Epidermal melanocyte (primary cell): ENCODE measurements around the gene BMP8B.

Experiments
- DNase-seq: peaks from one replicate; pipeline ENCODE4 v3.0.0; 2011; ENCODE audit warnings: low spot score; ENCODE audit not compliant: insufficient read length

The BMP8B gene

DNA sequence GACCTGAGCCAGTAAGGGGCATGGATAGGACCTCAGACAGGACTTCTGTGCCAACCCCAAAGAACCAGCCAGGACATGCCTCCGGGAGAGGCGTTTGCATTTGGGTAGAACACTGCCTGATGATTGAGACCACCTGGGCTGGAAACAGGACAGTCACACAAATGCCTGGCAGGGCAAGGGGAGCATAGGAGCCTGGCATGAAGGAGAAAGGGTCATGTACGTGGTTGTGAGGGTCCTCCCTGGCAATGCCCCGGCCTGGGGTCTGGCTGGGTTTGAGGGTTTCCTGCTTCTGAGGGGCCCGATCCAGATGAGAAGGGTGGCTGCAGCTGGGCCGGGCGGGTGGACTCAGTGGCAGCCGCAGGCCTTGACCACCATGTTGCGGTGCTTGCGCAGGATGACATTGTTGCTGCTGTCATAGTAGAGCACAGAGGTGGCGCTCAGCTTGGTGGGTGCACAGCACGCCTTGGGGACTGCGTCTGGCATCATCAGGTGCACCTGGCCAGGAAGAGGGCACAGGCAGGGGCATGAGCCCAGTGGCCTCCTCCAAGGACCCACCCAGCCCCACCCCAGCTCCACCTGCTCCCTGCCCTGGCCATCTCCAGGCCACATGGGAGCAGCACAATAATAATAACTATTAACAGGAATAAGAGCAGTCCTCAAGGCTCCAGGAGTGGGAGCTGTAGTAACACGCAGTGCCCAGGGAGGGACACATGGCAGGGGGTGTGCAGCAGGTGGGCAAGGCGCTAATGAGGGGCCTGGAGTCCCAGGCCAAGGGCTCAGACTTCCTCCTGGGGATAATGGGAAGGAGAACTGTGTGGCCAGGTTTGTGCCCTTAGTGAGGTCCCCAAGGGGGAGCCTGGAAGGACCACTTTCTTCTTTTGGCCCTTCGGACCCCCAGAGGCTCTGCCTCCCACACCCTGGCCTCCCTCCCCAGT lies 28.3 kb downstream of the BMP8B start:
- DNase-seq: no peak

- no peak for DNase-seq
These were observed 29.3 kb downstream of the BMP8B start for GRCh38 chr1:39759436-39759726.

DNA sequence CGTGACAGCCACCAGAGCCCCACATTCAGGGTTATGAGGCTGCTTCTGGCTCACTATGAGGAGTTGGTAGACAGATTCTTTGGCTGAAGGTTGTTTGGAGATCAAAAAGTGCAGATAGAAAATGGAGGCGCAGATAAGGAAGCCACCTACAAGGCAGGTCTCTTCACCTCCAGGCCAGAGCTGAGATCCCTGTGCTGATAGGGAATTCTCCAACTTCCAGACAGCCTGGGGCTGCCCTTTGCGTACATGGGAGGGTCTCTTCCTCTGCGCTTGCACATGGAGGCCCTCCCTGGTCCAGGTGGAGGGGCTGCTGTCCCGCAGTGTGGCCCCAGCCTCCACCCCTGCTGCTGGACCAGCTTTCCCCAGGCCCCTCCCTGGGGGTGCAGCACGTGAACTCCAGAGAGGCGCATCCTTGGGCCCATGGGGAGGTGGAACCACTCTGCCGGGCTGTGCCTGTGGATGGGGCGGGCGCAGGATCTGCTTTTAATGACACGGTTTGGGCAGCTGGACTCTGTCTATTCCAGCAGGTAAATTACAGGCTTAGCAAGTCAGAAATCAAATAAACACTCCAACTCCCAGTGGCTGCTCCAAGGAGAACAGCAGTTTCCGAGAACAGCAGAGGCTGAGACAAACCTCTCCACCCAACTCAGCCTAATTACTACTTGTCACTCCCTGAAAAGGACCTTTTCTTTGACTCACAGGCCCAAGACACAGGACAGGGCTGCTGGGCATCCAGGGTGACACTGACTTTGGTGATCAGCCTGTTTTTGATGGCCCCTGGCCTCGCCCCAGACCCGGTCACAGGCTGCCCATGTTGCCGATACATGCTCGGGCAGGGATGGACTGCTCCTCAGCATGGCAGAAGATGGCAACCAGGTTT lies 29.9 kb downstream of the BMP8B start:
- DNase-seq: no peak

DNA sequence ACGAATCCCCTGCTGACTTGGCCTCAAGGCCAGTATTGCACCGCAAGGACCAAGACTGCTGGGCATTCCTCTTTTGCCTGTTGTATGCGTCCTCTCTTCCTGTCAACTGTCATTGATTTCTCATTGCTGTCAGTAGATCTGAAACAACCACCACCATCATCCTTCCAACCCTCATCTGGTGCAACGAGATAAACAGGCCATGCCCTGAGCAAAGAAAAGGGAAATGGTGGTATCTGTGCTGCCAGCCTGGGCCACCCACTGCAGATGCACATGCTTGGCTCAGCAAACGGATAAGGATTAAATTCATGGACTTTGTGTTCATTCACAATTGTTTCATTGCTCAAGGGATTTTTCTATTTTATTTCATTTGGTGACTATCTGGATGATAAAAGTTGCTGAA lies 31.2 kb downstream of the BMP8B start:
- DNase-seq: no peak

DNA sequence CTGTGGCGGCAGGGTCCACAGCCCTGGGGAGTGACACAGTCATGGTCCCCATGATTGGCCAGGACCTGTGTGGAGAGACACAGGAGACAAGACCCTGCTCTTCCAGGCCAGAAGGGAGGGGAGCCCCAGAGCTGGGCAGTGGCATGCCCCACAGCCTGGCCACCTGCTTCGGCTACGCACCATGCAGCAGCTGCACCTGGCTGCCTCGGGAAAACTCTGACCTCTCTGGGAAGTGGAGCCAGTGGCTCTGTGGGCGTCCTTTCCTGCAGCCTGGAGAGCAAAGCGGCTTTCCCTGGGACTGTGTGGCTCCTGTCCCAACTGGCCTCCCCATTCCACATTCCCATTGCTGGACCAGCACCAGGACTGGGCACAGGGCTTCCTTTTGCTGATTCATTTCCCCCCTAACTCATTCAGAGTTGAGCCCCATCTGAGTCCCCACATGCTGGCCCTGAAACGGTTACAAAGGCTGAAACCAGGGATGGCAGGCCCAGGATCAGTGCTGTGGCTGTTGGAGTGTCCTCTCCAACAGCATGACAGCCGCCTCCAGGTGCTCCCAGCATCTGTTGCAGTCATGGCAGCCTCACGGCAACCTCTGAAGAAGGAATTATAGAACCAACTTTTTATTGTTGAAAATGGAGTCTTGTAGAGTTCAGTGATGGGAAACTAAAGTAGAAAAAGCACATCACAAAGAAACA lies 32.6 kb downstream of the BMP8B start:
- no peak for DNase-seq

DNA sequence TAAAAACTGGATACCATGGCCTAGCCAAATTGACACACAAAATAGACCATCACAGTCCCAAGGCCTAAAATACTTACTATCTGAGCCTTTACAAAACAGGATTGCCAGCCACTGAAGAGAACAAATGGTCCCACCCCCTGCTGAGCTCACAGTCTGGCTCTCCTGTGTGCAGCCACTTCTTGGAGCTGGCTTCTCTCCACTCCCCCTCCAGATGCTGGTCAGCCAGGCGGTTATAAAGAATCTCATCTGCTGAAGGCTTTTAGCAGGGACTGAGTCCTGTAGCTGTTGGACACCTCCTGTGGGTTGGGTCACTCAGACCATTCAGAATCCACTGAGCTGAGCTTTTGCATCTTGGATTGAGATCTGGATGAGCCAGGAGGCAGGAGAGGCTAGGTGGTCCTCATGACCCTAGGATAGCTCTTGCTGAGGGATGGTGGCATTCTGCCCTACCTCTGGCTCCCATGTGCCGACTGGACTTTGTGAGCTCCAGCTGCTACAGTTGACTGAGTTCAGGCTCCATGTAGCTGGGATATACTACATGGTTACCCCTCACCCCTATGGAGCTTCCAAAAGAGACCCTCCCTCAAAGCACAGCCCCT lies 33.7 kb downstream of the BMP8B start:
- DNase-seq: no peak

DNA sequence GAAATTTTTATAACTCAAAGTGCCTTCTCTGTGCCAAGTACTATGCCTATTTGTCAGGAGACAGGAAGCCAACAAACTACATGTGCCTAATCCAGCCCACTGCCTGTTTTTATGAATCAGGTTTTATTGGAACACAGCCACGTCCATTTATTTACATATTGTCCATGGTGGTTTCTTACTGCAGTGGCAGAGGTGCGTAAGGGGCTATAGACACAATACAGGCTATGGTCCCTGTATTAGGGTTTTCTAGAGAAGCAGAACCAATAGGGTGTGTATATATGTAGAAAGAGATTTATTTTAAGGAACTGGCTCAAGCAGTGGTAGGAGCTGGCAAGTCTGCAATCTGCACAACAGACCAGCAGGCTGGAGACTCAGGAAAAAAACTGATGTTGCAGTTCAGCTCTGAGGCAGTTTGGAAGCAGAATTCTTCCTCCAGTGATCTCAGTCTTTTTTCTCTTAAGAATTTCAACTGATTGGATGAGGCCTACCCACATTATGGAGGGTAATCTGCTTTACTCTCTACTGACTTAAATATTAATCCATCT lies 34.6 kb downstream of the BMP8B start:
- DNase-seq: no peak

DNA sequence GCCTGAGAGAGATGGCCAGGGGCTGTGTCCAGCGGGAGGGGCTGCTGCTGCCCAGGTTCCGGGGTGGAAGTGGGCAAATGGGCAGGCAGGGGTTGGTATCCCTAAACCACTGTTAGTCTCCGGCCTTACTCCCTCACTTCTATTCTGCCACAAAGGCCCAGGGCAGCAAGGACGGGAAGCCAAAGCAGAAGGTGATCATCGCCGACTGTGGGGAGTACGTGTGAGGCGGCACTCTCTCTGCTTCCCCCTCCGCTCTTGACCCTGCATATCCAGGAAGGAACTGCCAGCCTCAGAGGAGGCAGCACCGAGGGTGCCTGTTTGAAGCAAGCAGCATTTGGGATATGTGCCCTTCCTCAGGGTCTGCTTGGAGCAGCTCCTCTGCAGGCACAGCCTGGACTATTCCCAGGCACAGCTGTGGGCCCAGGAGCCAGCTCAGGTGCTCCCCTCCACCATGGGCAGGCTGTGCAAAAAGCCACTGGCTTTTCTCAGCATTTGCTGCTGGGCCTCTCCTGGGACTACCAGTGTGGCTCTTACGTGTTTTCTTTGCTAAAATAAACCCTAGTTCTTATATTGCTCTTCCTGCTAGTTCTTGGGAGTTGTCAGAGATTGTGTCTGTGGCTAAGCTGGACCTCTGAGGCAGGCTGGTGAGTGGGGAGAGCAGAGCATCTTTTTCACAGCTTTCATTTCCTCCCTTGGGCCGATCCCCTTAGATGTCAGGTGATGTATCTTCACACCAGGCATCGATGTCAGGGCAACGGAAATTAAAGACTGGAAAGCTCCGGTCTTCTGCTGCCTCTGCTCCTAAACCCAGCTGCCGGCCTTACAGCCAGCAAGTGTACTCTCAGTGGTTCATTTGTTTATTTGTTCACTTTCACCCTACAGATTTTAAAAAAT lies 35.3 kb downstream of the BMP8B start:
- DNase-seq: no peak

DNA sequence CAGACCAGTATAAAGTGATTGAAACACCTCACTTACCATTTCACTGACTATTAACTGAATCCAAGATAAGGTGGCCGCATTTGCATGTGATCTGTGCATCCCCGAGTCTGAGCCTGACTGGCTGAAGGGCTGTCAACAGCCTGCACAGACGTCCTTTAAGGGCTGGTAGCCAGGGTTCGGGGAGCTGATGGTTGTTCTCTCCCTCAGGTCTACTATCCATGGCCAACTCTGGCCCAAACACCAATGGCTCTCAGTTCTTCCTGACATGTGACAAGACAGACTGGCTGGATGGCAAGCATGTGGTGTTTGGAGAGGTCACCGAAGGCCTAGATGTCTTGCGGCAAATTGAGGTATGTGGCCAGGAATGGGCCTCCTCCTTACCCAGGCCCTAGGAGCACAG lies 36.0 kb downstream of the BMP8B start:
- no peak for DNase-seq

GRCh38 chr1:39751595-39751994 lies 37.1 kb downstream of the BMP8B start:
- DNase-seq: no peak

DNA sequence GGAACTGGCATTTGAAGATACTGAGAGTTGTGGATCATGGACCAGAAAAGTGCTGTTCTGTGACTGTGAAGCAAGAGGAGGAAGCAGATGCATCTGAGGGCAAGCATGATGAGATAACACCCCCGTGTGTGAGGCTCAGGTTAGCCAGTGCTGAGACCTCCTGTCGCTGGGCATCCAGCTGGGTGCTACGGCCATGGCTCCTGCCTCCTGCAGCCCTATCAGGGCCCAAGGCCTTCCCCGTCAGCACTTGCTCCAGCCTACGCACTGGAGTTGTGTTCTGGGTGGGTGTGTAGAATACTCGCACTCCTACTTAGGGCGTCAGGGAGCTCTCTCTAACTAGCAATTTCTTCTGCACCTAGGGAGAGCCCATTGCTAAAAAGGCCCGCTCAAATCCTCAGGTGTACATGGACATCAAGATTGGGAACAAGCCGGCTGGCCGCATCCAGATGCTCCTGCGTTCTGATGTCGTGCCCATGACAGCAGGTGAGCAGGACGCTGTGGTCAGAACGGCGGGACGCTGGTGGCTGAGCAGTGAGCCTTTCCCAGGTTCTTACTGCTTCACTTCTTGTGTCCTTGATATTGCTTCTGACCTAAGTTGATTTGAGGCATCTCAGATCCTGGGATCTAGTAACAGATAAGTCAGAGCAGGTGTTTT lies 43.5 kb downstream of the BMP8B start:
- no peak for DNase-seq

DNA sequence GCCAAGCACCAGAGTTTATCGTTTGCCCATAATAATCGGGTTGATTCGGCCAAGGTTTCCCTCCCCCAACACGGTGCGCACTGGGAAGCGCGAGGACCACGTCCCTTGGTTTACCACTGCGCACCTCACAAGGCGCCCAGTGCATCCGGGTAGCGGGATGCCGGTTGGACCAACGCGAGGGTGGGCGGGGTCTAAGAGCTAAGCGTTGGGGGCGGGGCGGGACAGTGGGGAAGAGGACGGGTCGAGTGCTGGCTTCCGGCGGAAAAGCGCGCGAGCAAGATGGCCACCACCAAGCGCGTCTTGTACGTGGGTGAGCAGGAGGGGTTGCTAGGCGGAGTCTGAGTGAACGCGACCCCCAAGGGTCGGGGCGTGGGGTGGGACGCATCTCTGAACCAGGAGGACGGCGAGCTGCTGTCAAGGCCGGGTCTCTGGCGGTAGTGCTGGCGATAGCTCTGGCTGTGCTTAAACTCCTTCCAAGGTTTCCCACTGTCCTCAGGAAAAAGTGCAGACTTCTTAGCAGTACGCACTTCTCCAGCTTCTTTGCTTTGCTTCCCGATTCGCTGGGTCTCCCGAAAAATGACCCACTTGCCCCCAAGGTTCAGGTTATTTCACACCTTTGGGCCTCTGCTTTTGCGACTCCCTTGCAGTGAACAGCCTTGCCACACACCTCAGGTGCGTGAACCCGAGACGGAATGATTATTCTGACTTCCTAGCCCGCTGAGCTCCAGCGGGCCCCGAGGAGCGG lies 49.9 kb downstream of the BMP8B start, which contains the start of gene PPIE:
TSS of gene PPIE (plus strand) at position 261 of the 745 bp plus-strand sequence. CDS start at position 280, 19 bp downstream.
- peak; percentile 85 for DNase-seq

DNA sequence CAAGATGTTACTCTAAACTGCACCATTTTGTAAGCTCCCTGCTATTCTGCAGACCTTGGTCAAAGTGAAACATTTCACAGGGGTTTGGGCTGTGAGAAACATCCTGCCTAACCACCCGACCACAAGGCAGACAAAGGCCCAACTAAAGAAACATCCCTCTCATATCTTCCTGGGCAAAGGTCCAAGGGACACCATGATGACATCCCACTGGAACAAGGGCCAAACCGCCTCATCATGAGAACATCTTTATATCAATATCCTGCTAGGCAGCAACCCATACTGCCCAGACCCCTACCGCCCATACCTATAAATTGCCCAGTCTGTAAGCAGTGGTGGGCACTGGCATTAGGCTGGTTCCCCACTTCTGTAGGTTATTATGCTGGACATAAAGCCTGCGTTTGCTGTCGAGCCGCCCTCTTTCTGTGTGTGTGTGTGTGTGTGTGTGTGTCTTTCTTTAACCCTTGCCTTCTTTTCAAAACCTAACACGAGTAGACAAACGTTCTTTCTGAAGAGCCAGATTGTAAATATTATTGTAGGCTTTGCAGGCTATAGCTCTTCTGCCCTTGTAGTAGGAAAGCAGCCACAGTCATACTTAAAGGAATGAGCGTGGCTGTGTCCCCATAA lies 51.0 kb downstream of the BMP8B start:
- DNase-seq: no peak

DNA sequence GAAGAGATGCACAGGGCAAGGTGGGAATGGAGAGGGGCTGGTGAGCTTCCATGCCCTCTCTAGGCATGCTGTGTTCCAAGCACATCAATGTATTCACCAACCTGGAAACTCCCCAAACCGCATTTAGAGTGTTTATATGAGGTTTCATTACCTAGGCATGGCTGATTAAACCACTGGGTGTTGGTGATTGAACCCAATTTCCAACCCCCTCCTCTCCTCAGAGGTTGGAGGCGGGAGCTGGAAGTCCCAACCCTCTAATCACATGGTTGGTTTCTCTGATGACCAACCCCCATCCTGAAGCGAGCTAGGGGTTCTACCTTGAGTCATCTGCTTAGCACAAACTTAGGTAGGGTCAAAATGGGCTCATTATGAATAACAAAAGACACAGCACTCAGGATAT lies 52.9 kb downstream of the BMP8B start:
- no peak for DNase-seq

DNA sequence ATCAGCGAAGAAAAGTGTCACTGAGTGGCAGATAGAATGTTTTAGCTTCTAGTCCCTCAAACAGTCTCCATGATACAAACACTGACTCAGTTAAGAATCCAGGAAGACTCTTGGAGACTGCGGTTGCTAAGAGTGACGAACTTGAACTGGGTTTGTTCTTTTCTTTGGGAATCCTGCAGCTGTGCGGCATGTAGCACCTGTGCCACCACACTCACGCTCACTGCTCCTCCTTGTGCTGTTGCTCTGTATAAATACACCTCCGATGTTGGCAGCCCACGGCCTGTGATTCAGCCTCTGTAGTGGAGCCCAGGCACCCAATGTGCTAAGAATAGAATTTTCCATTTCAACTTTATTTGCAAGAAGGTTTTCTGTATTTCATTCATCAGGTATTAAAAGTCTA lies 55.5 kb downstream of the BMP8B start:
- DNase-seq: no peak

GRCh38 chr1:39732730-39733129 lies 55.9 kb downstream of the BMP8B start:
- DNase-seq: no peak

- no peak for DNase-seq
These were observed 58.8 kb downstream of the BMP8B start for GRCh38 chr1:39729842-39730241.

DNA sequence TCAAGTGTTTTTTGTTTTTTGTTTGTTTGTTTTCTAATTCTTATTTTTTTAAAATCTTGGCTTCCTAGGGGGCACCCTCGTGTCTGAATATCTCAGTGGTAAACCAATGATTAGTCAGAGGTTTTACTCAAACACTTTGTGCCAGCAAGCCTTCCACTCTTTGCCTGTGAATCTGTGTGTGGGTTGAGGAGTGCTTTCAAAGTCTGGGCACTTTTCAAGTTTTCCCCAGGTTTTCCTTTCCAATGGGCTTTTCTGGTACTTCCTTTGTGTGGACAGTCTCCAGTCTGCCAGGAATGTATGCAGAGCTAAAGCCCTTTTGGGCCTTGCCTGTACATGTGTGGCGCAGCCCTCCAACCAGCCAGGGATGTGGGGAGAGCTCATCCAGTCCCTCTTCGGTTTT lies 59.6 kb downstream of the BMP8B start:
- DNase-seq: no peak
